ENCODE measurements around the gene TAMM41.

DNA sequence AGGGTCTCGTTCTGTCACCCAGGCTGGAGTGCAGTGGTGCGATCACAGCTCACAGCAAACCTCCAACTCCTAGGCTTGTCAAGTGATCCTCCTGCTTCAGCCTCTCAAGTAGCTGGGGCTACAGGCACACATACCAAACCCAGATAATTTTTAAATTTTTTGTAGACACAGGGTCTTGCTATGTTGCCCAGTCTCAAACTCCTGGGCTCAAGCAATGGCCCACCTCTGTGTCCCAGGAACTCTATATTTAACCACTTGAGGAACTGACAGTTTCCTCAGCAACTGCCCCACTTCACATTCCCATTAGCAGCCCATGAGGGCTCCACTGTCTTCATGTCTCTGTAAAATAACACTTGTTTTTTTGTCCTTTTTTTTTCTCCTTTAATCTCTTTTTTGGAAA lies 68.4 kb downstream of the TAMM41 start:
- TF ChIP-seq TARDBP (IDR thresholded peaks at IDR 0.05) (no peak), ELF4 (IDR thresholded peaks at IDR 0.05) (no peak), SP1 (IDR thresholded peaks at IDR 0.05) (no peak), FOXA1 (IDR thresholded peaks at IDR 0.05) (no peak), FOXK2 (IDR thresholded peaks at IDR 0.05) (no peak), ZNF384 (IDR thresholded peaks at IDR 0.05) (no peak), FOXM1 (IDR thresholded peaks at IDR 0.05; ENCODE audit: borderline replicate concordance) (no peak), NFRKB (IDR thresholded peaks at IDR 0.05) (no peak), SUZ12 (IDR thresholded peaks at IDR 0.05) (no peak), LEF1 (IDR thresholded peaks at IDR 0.05; ENCODE audit: borderline replicate concordance) (no peak), HDGF (IDR thresholded peaks at IDR 0.05; ENCODE audit: borderline replicate concordance) (no peak), CTBP1 (IDR thresholded peaks at IDR 0.05; ENCODE audit: borderline replicate concordance) (no peak)

Data from HEK293T (cell line).